Peyer's patch (tissue), 4 donors: Measurements from ENCODE around the gene IMPDH1.

Experiments
- CTCF ChIP-seq, 6 experiments: fragments of 450-650 bp in 4 of 6; fragments of 200-600 bp in 2 of 6; sonication (generic) in 1 of 6; IDR thresholded peaks; one replicate each; pipeline ENCODE4 v1.5.1; 2017 to 2019; ENCODE audit warnings: antibody characterized with exemption in 6 of 6, mild to moderate bottlenecking in 3 of 6, moderate library complexity in 1 of 6
- POLR2A ChIP-seq, 2 donors: fragments of 450-650 bp; IDR thresholded peaks; one replicate each; pipeline ENCODE4 v1.5.1; 2017; ENCODE audit warnings: antibody characterized with exemption in 2 of 2, mild to moderate bottlenecking in 2 of 2, moderate library complexity in 2 of 2

GRCh38 chr7:128356546-128357216 is 53.1 kb downstream of the IMPDH1 start:
- TF ChIP-seq POLR2A (IDR thresholded peaks at IDR 0.05) (no peak), CTCF (IDR thresholded peaks at IDR 0.05) (no peak)
